MCF 10A (cell line): ENCODE measurements around the gene AJUBA. TPM values are rescaled to one million over a fixed set of nuclear protein-coding genes. Genes with fewer than 3 reads are reported as not detected.

Source experiments
- BruUV-seq: library from RNA; stranded (reverse); fragments of 400-500 nt; replicated peaks from 2 replicates; lab custom pipeline; 2021; lab: Mats Ljungman, UMichigan
- CTCF ChIA-PET: fragments of 300-600 bp; sonication (Branson Sonifier 250); formaldehyde crosslinking; extraction: SDS; loops from one replicate; lab custom pipeline; 2021; ENCODE audit warnings: antibody characterized with exemption, inconsistent platforms; lab: Yijun Ruan, JAX
- POLR2A ChIA-PET: fragments of 300-600, 350-650 bp; sonication (Branson Sonifier 250); formaldehyde crosslinking; extraction: SDS; loops from one replicate; lab custom pipeline; 2020; ENCODE audit warnings: antibody characterized with exemption, inconsistent platforms; lab: Yijun Ruan, JAX
- DNase-seq: peaks from one replicate; pipeline ENCODE4 v3.0.0-alpha.2; 2018; ENCODE audit not compliant: unreplicated experiment
- H3K27ac Mint-ChIP-seq: one replicate; pipeline ENCODE4 v1.8.0; 2022; ENCODE audit warnings: mild to moderate bottlenecking, low read depth, mixed read lengths; ENCODE audit not compliant: unreplicated experiment
- H3K27me3 Mint-ChIP-seq: one replicate; pipeline ENCODE4 v1.8.0; 2022; ENCODE audit warnings: mixed read lengths; ENCODE audit not compliant: insufficient read depth, unreplicated experiment
- H3K36me3 Mint-ChIP-seq: one replicate; pipeline ENCODE4 v1.8.0; 2022; ENCODE audit warnings: mild to moderate bottlenecking, moderate library complexity, mixed read lengths; ENCODE audit not compliant: insufficient read depth, unreplicated experiment
- H3K4me1 Mint-ChIP-seq: one replicate; pipeline ENCODE4 v1.8.0; 2022; ENCODE audit warnings: mixed read lengths; ENCODE audit not compliant: insufficient read depth, unreplicated experiment
- H3K4me3 Mint-ChIP-seq: one replicate; pipeline ENCODE4 v1.8.0; 2022; ENCODE audit warnings: mild to moderate bottlenecking, moderate library complexity, mixed read lengths; ENCODE audit not compliant: unreplicated experiment
- H3K9me3 Mint-ChIP-seq: one replicate; pipeline ENCODE4 v1.8.0; 2022; ENCODE audit warnings: mixed read lengths; ENCODE audit not compliant: unreplicated experiment
- intact Hi-C: fragments of 100-400 bp; cut with micrococcal nuclease; formaldehyde crosslinking; loops from 2 replicates; pipeline ENCODE4 v1.14.1; 2022
- total RNA-seq: library from RNA; stranded (reverse); gene quantifications from 2 replicates; pipeline ENCODE4 v1.2.3, GENCODE V29; 2022
- TF ChIP-seq, protein P1 (sequence below): fragments of 200-600 bp; IDR thresholded peaks from one replicate; pipeline ENCODE4 v1.8.0; 2022; ENCODE audit warnings: antibody characterized with exemption, mild to moderate bottlenecking; ENCODE audit not compliant: unreplicated experiment

AJUBA gene
- total RNA-seq, 1 experiment from 2014 or later: 138 TPM

DNA sequence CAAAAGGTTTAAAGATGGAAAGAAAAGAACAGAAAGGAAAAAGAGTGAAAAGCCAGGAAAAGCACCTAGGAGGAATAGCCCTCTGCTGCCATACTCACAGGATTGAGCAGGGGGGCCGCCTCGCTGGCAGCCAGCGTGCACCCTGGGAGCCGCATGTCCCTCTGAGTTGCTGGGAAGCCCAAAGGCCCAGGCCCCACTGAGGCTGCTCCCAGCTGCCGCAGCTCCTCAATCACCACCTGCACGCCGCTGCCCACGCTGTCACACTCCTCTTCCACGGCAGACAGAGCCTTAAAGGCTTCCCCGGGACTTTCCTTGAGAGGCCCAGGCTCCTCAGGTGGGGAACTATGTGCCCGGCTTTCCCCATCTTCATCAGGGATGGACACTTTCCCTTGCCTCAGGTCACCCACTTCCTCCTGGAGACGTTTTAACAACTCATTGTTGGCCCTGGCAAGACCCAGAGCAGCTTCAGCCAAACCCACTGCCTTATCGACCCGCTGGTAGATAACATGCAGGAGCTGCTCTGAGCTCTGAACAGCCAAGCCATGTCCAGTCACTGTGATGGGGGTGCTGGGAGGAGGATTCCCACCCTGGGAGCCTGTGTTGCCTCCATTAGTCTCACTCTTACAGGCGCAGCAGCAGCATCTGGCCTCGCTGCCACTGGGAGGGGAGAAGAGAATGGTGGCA is 16.1 kb upstream of the AJUBA start:
- no peak overlapping the region for H3K4me3 Mint-ChIP-seq
- intact Hi-C loops: no loop called here
- peaks cover 6% of the 10 kb centered on the region for H3K36me3 Mint-ChIP-seq
- POLR2A ChIA-PET: interaction anchor here (0.5 to 1.1 kb wide), 4 partner anchors 12 to 126 kb away, joined by 3 to 5 read pairs (median 3); partner anchors contain the start of gene PRMT5
- no peak for DNase-seq
- H3K4me1 Mint-ChIP-seq: peaks cover 16% of the 10 kb centered on the region
- TF ChIP-seq, protein P1, sequence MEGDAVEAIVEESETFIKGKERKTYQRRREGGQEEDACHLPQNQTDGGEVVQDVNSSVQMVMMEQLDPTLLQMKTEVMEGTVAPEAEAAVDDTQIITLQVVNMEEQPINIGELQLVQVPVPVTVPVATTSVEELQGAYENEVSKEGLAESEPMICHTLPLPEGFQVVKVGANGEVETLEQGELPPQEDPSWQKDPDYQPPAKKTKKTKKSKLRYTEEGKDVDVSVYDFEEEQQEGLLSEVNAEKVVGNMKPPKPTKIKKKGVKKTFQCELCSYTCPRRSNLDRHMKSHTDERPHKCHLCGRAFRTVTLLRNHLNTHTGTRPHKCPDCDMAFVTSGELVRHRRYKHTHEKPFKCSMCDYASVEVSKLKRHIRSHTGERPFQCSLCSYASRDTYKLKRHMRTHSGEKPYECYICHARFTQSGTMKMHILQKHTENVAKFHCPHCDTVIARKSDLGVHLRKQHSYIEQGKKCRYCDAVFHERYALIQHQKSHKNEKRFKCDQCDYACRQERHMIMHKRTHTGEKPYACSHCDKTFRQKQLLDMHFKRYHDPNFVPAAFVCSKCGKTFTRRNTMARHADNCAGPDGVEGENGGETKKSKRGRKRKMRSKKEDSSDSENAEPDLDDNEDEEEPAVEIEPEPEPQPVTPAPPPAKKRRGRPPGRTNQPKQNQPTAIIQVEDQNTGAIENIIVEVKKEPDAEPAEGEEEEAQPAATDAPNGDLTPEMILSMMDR: no peak
- CTCF ChIA-PET: interaction anchor here (0.5 to 24.6 kb wide), 5 partner anchors 9 to 162 kb away, joined by 3 to 620 read pairs (median 3); partner anchors contain the start of genes AJUBA, CDH24 and MMP14
- H3K27me3 Mint-ChIP-seq: no peaks in the 10 kb centered on the region
- no peak overlapping the region for H3K27ac Mint-ChIP-seq
- no peaks in the 10 kb centered on the region for H3K9me3 Mint-ChIP-seq
- no TSS peak for BruUV-seq

DNA sequence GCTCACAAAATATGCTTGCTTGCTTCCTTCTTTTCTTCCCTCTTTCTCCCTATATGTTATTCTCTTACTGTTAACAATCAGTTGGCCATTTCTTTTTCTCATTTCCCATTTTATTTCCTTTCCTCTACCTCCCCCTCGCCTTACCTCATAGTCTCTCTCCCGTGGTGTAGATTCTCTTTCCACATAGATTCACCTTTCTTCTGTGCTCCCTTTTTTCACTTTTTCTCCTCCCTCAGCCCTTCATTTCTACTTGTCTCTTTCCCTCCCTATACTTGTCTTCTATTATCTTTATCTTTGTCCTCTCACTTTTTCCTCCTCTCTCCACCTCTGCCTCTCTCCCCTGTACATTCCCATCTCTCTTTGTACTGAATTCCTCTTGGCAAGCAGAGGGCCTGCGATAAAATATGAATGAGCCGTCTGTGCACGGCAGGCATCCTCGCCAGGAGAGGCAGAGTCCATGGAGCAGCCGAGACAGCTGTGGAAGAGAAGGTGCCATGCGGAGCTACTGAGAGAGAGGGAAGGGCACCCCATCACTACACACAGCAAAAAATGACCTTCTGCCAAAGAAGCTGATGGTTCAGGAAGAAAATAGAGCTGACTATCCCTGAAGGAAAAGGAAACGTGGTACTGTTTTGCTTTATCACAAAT is 15.4 kb upstream of the AJUBA start:
- H3K4me3 Mint-ChIP-seq: no peak overlapping the region
- no peak for DNase-seq
- H3K27ac Mint-ChIP-seq: no peak overlapping the region
- H3K4me1 Mint-ChIP-seq: peaks cover 16% of the 10 kb centered on the region
- ChIA-PET POLR2A (interaction anchor here (0.5 to 1.1 kb wide), 5 partner anchors 11 to 126 kb away, joined by 3 to 5 read pairs (median 3); partner anchors contain the start of gene PRMT5), CTCF (interaction anchor here (0.5 to 24.6 kb wide), 5 partner anchors 10 to 162 kb away, joined by 3 to 620 read pairs (median 3); partner anchors contain the start of genes AJUBA, CDH24 and MMP14)
- no TSS peak for BruUV-seq
- intact Hi-C loops: no loop called here
- TF ChIP-seq, protein P1: no peak
- peaks cover 6% of the 10 kb centered on the region for H3K36me3 Mint-ChIP-seq
- H3K9me3 Mint-ChIP-seq: no peaks in the 10 kb centered on the region
- H3K27me3 Mint-ChIP-seq: no peaks in the 10 kb centered on the region

DNA sequence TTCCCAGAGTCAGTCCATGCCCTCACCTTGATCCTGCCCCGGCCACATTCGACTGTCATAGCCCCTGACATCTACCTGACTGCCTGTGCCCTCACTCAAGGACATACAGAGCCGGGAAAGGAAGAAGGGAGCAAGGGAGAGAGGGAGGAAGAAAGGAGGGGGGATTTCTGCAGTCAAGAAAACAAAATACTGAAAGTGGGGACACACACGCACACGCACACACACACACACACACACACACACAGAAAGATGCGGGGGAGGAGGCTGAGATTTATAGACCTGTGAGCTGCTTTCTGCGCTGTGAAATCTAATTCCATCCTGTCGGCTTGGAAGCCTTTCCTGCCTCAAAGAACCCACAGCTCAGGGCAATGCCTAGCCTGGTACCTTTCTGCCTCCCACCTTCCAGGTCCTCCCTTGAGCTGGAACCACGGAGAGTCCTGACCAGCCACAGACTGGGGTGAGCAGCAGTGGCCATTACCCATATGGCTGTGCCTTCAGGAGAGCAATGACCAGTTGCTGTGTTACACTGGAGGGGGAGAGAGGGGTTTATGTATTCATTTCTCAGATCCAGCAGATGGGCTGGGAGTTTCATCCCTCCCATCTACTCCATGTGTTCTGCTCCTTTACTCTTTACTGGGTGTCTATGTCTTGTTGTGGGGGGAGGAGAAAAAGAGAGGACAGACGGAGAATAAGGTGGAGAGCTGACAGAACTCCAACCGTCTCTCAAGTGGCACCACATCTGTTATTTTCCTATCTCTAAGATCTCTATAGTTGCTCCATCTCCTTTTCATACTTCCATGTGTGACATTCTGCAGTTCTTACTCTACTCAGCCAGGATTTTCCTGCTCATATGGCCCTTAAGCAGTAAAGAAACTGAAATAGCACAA is 14.7 kb upstream of the AJUBA start:
- H3K4me3 Mint-ChIP-seq: no peak overlapping the region
- TF ChIP-seq, protein P1: no peak
- DNase-seq: no peak
- POLR2A ChIA-PET: interaction anchor here (0.6 to 3.3 kb wide), 4 partner anchors 11 to 25 kb away, joined by 4 to 43 read pairs (median 6); no protein-coding TSS in a partner anchor
- peaks cover 9% of the 10 kb centered on the region for H3K36me3 Mint-ChIP-seq
- no peaks in the 10 kb centered on the region for H3K9me3 Mint-ChIP-seq
- no peak overlapping the region for H3K27ac Mint-ChIP-seq
- no TSS peak for BruUV-seq
- no peaks in the 10 kb centered on the region for H3K27me3 Mint-ChIP-seq
- intact Hi-C loops: no loop called here
- peaks cover 16% of the 10 kb centered on the region for H3K4me1 Mint-ChIP-seq
- CTCF ChIA-PET: interaction anchor here (1.0 to 24.6 kb wide), 8 partner anchors 8 to 66 kb away, joined by 3 to 620 read pairs (median 17); partner anchors contain the start of genes AJUBA and CDH24
